IPS-20b (cell line): Measurements from ENCODE around the gene AFF3.

Source experiments
- H3K27ac ChIP-seq: one replicate; pipeline ENCODE4 v1.5.1; 2013; ENCODE audit warnings: low read length
- H3K27me3 ChIP-seq: 2 replicates; pipeline ENCODE4 v1.6.1; 2013; ENCODE audit warnings: mild to moderate bottlenecking, low read length, inconsistent platforms; ENCODE audit not compliant: insufficient read depth
- H3K36me3 ChIP-seq: 2 replicates; pipeline ENCODE4 v1.6.1; 2013; ENCODE audit warnings: low read depth, mild to moderate bottlenecking, inconsistent platforms, low read length, moderate library complexity; ENCODE audit not compliant: insufficient read depth
- H3K4me1 ChIP-seq: 2 replicates; pipeline ENCODE4 v1.6.1; 2013; ENCODE audit warnings: mild to moderate bottlenecking, control low read depth, inconsistent platforms, low read length, moderate library complexity; ENCODE audit not compliant: insufficient read depth
- H3K4me3 ChIP-seq: 2 replicates; pipeline ENCODE4 v1.5.1; 2013; ENCODE audit warnings: mild to moderate bottlenecking, low read length, inconsistent platforms
- H3K9ac ChIP-seq: 2 replicates; pipeline ENCODE4 v1.6.1; 2013; ENCODE audit warnings: low read depth, mild to moderate bottlenecking, inconsistent platforms, low read length, moderate library complexity
- H3K9me3 ChIP-seq: 2 replicates; pipeline ENCODE4 v1.6.1; 2013; ENCODE audit warnings: mild to moderate bottlenecking, low read depth, low read length, inconsistent platforms; ENCODE audit not compliant: insufficient read depth

The AFF3 gene

DNA sequence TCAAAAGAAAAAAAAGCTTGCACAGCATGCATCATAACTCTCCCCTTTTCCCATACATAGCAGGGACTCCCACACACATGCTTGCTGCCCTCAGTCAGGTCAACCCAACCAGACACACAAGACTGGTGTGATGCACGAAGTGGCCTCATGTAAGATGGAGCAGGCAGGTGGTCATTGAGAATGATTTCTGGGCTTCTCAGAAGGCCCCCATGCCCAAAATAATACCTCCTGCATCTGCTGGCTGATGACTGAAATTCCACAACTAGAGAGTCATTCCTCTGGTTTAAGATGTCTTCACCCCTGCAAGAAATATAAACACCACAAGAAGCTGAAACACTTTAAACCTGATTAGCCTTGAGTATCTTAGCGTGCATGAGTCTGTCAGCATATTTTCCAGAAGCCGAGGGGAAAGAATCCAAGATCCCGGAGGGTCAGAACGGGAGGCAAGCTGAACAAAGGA lies 131.1 kb downstream of the AFF3 start:
- H3K27me3 ChIP-seq = no peaks in the 10 kb centered on the region
- H3K9ac ChIP-seq = no peak overlapping the region
- no peaks in the 10 kb centered on the region for H3K9me3 ChIP-seq
- H3K27ac ChIP-seq = no peak overlapping the region
- peaks cover 2% of the 10 kb centered on the region; the same call in 1 of the 2 replicates for H3K4me1 ChIP-seq
- H3K36me3 ChIP-seq = no peaks in the 10 kb centered on the region
- no peak overlapping the region for H3K4me3 ChIP-seq

DNA sequence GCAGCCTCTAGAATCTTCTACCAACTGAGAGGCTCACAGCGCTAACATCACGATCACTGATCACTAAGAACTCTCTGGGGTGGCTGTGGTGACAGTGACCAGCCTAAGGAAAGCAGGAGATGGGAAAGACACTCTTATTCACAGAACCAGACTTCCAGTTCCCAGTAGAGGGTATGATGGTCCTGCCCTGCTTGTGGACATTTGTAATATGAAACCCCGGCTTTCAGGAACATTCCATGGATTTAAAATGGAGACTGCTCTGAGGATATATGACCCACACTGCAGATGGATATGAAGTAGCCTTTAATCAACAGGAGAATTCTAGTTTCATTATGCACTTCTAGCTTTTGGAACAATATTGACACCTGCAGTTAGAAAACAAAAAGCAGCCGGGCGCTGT lies 131.8 kb downstream of the AFF3 start:
- no peaks in the 10 kb centered on the region for H3K36me3 ChIP-seq
- H3K27ac ChIP-seq = no peak overlapping the region
- H3K4me3 ChIP-seq = no peak overlapping the region
- H3K9ac ChIP-seq = no peak overlapping the region
- H3K9me3 ChIP-seq = no peaks in the 10 kb centered on the region
- no peaks in the 10 kb centered on the region for H3K27me3 ChIP-seq
- H3K4me1 ChIP-seq = peaks cover 2% of the 10 kb centered on the region; the same call in 1 of the 2 replicates

DNA sequence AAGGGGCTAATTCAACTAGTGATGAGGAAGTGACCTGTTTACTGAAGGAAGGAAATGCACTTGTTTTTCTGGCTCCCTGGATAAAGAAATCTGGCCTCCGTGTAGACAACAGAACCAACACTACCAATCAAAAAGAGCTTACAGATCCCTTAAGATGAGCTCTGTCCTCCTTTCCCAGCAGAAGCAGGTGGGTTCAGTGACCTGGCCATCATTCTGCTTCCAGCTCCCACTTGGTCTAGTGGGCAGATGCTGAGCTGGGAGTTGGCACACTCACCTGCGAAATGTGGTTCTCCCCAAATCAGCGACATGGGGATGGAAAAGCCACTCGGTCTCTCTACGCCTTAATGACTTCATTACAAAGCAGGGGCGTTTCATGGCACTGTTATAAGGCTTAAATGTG lies 132.6 kb downstream of the AFF3 start:
- H3K4me1 ChIP-seq = peaks cover 2% of the 10 kb centered on the region; the same call in 1 of the 2 replicates
- no peak overlapping the region for H3K27ac ChIP-seq
- no peak overlapping the region for H3K4me3 ChIP-seq
- no peaks in the 10 kb centered on the region for H3K36me3 ChIP-seq
- no peaks in the 10 kb centered on the region for H3K9me3 ChIP-seq
- no peaks in the 10 kb centered on the region for H3K27me3 ChIP-seq
- no peak overlapping the region for H3K9ac ChIP-seq

GRCh38 chr2:100008956-100009355 lies 133.4 kb downstream of the AFF3 start:
- Histone ChIP-seq H3K27ac (no peak overlapping the region), H3K27me3 (no peaks in the 10 kb centered on the region), H3K9me3 (no peaks in the 10 kb centered on the region), H3K36me3 (no peaks in the 10 kb centered on the region), H3K4me1 (peaks cover 2% of the 10 kb centered on the region; the same call in 1 of the 2 replicates), H3K9ac (no peak overlapping the region), H3K4me3 (no peak overlapping the region)

- Histone ChIP-seq H3K27ac (no peak overlapping the region), H3K9ac (no peak overlapping the region), H3K4me1 (no peaks in the 10 kb centered on the region), H3K36me3 (no peaks in the 10 kb centered on the region), H3K9me3 (no peaks in the 10 kb centered on the region), H3K27me3 (no peaks in the 10 kb centered on the region), H3K4me3 (no peak overlapping the region)
These were observed 135.9 kb downstream of the AFF3 start for GRCh38 chr2:100006516-100006915.

DNA sequence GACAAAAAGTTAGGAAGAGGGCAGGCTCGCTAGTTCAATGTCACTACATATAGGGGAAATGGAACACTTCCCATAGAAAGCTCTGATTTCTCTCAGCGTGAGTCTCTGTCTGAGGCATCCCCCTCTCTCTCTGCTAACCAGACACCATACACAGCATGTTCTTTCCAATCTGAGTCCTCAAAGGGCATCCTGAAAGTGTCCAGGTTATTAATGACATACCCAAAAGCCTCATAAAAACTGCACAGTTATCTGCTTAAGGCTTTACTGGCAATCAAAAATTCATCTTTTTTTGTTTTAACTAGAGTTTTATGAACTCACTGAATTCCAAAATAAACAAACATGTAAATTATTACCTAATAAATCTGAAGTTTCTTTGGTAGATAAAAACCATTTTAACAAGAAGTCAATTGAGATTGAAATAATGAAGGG lies 137.4 kb downstream of the AFF3 start:
- Histone ChIP-seq H3K27me3 (no peaks in the 10 kb centered on the region), H3K4me1 (no peaks in the 10 kb centered on the region), H3K9me3 (no peaks in the 10 kb centered on the region), H3K9ac (no peak overlapping the region), H3K4me3 (no peak overlapping the region), H3K27ac (no peak overlapping the region), H3K36me3 (no peaks in the 10 kb centered on the region)

- Histone ChIP-seq H3K9ac (no peak overlapping the region), H3K9me3 (no peaks in the 10 kb centered on the region), H3K27ac (no peak overlapping the region), H3K4me3 (no peak overlapping the region), H3K4me1 (no peaks in the 10 kb centered on the region), H3K27me3 (no peaks in the 10 kb centered on the region), H3K36me3 (no peaks in the 10 kb centered on the region)
These were observed 138.0 kb downstream of the AFF3 start for GRCh38 chr2:100004348-100004884.

DNA sequence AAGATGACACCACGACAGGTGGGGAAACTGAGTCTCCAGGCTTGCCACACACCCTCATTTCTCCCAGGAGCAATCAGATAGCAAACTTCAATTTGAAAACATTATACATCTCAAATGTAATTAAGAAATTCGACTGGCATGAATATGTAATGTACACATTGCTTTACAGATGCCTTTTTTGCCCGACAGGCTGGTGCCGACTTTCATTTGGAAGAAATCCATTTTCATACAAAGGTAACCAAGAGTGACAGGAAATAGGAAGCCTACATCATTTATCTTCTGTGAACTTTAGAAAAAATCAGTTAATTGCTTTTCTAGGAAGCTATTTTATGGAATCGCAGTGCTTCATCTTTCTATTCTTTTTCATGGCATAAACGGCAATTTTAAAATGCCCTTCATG lies 140.3 kb downstream of the AFF3 start:
- H3K27ac ChIP-seq = no peak overlapping the region
- no peaks in the 10 kb centered on the region for H3K4me1 ChIP-seq
- H3K4me3 ChIP-seq = no peak overlapping the region
- H3K27me3 ChIP-seq = no peaks in the 10 kb centered on the region
- H3K9me3 ChIP-seq = no peaks in the 10 kb centered on the region
- H3K9ac ChIP-seq = no peak overlapping the region
- H3K36me3 ChIP-seq = no peaks in the 10 kb centered on the region

DNA sequence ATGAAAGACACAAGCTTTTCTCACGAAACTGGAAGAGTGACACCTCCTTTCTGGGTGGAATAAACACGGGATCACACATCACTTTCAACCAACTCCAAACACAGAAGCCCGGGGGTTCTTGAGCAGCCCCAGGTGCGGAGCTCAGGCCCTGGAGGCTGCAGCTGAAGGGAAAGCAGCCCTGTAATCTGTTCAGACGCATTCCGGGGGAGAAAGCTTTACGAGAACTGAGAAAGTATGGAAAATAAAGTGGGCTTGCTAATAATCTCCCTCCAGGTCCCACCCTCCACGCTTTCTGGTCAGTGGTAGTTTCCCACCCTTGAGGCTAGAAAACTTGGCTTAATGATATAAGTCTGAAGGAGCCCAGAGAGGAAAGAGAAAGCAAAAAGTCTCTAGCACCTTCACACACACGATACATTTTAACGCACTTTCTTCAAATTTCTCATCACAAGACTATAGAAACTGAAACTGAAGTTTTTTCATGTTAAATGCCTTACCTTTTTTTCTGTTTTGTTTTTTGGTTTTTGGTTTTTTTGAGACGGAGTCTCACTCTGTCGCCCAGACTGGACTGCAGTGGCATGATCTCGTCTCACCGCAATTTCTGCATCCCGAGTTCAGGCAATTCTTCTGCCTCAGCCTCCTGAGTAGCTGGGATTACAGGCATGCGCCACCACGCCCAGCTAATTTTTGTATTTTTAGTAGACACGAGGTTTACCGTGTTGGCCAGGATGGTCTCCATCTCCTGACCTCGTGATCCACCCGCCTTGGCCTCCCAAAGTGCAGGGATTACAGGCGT lies 141.3 kb downstream of the AFF3 start:
- Histone ChIP-seq H3K4me1 (no peaks in the 10 kb centered on the region), H3K36me3 (no peaks in the 10 kb centered on the region), H3K27ac (no peak overlapping the region), H3K4me3 (no peak overlapping the region), H3K9me3 (no peaks in the 10 kb centered on the region), H3K27me3 (no peaks in the 10 kb centered on the region), H3K9ac (no peak overlapping the region)

- no peak overlapping the region for H3K27ac ChIP-seq
- no peaks in the 10 kb centered on the region for H3K27me3 ChIP-seq
- H3K36me3 ChIP-seq = no peaks in the 10 kb centered on the region
- H3K4me1 ChIP-seq = no peaks in the 10 kb centered on the region
- no peak overlapping the region for H3K4me3 ChIP-seq
- H3K9ac ChIP-seq = no peak overlapping the region
- no peaks in the 10 kb centered on the region for H3K9me3 ChIP-seq
These were observed 143.6 kb downstream of the AFF3 start for GRCh38 chr2:99998651-99999320.

GRCh38 chr2:99989905-99990304 lies 152.5 kb downstream of the AFF3 start:
- H3K4me1 ChIP-seq = no peaks in the 10 kb centered on the region
- H3K27me3 ChIP-seq = no peaks in the 10 kb centered on the region
- H3K9ac ChIP-seq = no peak overlapping the region
- H3K36me3 ChIP-seq = no peaks in the 10 kb centered on the region
- no peaks in the 10 kb centered on the region for H3K9me3 ChIP-seq
- no peak overlapping the region for H3K4me3 ChIP-seq
- no peak overlapping the region for H3K27ac ChIP-seq

DNA sequence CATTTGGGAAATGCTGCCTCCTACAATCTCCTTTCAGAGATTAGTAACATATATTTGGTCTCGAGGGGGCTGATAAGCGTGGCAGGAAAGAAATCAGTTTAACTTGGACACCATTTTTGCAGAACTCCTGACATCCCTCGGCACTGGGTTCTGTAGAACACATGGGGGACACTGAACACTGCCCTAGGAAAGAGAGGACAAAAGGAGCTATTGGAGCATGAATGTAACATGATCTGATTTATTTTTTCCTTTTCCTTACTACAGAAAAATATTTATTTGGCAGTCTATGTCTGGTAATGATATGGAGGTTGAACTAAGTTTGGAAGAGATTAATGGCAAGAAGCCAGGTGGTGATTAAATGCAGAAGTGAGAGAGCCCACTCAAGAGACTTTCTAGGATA lies 153.8 kb downstream of the AFF3 start:
- no peak overlapping the region for H3K27ac ChIP-seq

More for the DNA sequence above, 153.8 kb downstream of the AFF3 start:
- Histone ChIP-seq H3K4me1 (no peaks in the 10 kb centered on the region), H3K9ac (no peak overlapping the region), H3K27me3 (no peaks in the 10 kb centered on the region), H3K36me3 (no peaks in the 10 kb centered on the region), H3K9me3 (no peaks in the 10 kb centered on the region), H3K4me3 (no peak overlapping the region)
